Vagina (tissue), 2 donors: Measurements from ENCODE around the gene TRIM51. TPM values are rescaled to one million over a fixed set of nuclear protein-coding genes. Genes with fewer than 3 reads are reported as not detected.
"Not testable (repeated sequence)": the region's sequence is repeated elsewhere in the genome, so short reads cannot be mapped to it uniquely, and the experiment has no call there.

Experiments
- DNase-seq, 2 donors: peaks; one replicate each; pipeline ENCODE4 v3.0.0-alpha.2; 2017; ENCODE audit errors: extremely low spot score in 2 of 2
- H3K27ac ChIP-seq: fragments of 200-600 bp; sonication (generic); one replicate; pipeline ENCODE4 v1.5.1; 2019
- H3K27me3 ChIP-seq: fragments of 200-600 bp; sonication (generic); one replicate; pipeline ENCODE4 v1.5.1; 2019
- H3K36me3 ChIP-seq, 2 donors: fragments of 200-600 bp; sonication (generic); one replicate each; pipeline ENCODE4 v1.5.1; 2017 to 2019
- H3K4me1 ChIP-seq: fragments of 200-600 bp; sonication (generic); one replicate; pipeline ENCODE4 v1.5.1; 2019
- H3K4me3 ChIP-seq, 2 donors: fragments of 200-600 bp; sonication (generic); 1 replicate in 1 of 2; 2 replicates in 1 of 2; pipeline ENCODE4 v1.5.1; 2016 to 2019
- H3K9me3 ChIP-seq: fragments of 200-600 bp; sonication (generic); one replicate; pipeline ENCODE4 v1.5.1; 2019
- CTCF ChIP-seq, 3 experiments: fragments of 450-650 bp in 2 of 3; fragments of 200-600 bp in 1 of 3; sonication (generic) in 1 of 3; IDR thresholded peaks; one replicate each; pipeline ENCODE4 v1.5.1; 2017 to 2019; ENCODE audit warnings: antibody characterized with exemption in 3 of 3, mild to moderate bottlenecking in 2 of 3, moderate library complexity in 2 of 3
- POLR2A ChIP-seq, 2 donors: fragments of 450-650 bp; IDR thresholded peaks; one replicate each; pipeline ENCODE4 v1.6.1; 2017; ENCODE audit warnings: antibody characterized with exemption in 2 of 2, mild to moderate bottlenecking in 2 of 2, moderate library complexity in 2 of 2
- POLR2AphosphoS5 ChIP-seq, 2 donors: sonication (generic); formaldehyde crosslinking; IDR thresholded peaks; one replicate each; pipeline ENCODE4 v1.9.0; 2017; ENCODE audit warnings: antibody characterized with exemption in 2 of 2, mild to moderate bottlenecking in 2 of 2, low read depth in 1 of 2; ENCODE audit not compliant: insufficient read depth in 1 of 2
- intact Hi-C: fragments of 100-400 bp; cut with DNase I; formaldehyde crosslinking; loops from one replicate; pipeline ENCODE4 v1.15.1; 2023
- total RNA-seq: library from RNA; depleted of rRNA; stranded (reverse); fragments of >200 nt; gene quantifications from one replicate; pipeline ENCODE4 v1.2.3, GENCODE V29; 2016

Gene TRIM51
- total RNA-seq, 1 donor from 2014 or later = not detected

DNA sequence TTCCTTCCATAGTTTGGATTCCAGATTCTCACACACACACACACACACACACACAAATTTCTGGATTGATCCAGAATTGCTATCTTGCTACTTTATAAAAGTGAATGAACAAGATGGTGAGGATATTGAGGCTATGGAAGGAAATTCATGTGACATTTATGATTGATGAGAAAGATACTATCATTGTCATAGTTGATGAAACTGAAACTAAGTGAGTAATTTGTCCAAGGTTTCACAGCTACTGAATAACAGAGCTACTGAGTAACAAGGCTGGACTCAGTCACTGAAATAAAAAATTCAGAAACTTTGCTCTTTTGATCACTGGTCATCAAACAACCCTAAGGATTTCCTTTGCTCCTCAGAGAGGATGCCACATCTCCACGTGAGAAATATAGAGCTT is 28.4 kb upstream of the TRIM51 start:
- Histone ChIP-seq H3K4me3 (no peak overlapping the region), H3K4me1 (no peaks in the 10 kb centered on the region), H3K27me3 (no peaks in the 10 kb centered on the region), H3K27ac (no peak overlapping the region), H3K36me3 (no peaks in the 10 kb centered on the region), H3K9me3 (no peaks in the 10 kb centered on the region)
- DNase-seq = no peak
- TF ChIP-seq POLR2A (IDR thresholded peaks at IDR 0.05) (no peak), POLR2AphosphoS5 (IDR thresholded peaks at IDR 0.05; ENCODE audit: insufficient read depth in 1 of 2, low read depth in 1 of 2) (no peak), CTCF (IDR thresholded peaks at IDR 0.05) (no peak)
- intact Hi-C loops = no loop called here

DNA sequence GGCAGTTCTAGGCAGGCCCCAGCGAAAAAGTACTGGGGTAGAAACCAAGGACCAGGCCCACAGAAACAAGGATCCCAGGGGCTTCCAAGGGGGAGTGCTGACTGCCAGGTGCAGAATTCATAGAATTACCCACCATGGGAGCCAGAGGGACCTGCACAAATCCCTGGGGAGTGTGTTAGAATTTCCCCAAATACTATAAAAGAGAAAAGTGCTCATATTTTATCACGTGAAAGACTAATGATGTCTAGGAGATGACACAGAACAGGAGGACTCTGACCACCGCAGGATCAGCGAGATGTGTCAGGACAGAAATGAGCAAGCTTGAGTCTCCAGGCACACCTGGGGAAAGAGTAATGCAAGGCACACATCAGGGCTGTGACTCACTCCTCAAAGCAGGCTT is 15.7 kb upstream of the TRIM51 start:
- DNase-seq, H3K36me3 ChIP-seq, H3K27me3 ChIP-seq, intact Hi-C loops, H3K9me3 ChIP-seq, H3K4me1 ChIP-seq, H3K4me3 ChIP-seq, H3K27ac ChIP-seq: not testable (repeated sequence)

DNA sequence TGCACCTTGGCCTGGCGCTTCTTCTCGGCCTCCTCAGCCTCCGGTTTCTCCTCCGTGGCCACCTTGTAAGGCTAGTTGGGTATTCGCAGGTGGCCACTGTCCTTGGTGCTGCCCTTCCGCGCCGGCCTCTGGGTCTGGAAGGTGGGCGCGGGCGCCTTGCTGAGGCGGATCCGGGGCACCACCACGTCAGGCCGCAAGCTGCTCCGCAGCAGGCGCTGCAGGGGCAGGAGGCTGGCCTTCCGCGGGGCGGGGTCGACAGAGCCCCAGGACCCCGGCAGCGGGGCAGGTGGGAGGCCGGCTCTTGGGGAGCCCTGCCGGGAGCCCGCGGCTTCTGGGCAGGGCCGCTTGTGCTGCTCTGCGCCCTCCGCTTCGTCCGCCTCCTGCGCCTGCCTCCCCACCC is 10.4 kb upstream of the TRIM51 start:
- H3K27ac ChIP-seq, H3K36me3 ChIP-seq, H3K4me1 ChIP-seq, H3K4me3 ChIP-seq, H3K9me3 ChIP-seq, intact Hi-C loops, DNase-seq, H3K27me3 ChIP-seq: not testable (repeated sequence)

GRCh38 chr11:55873146-55873545 is 10.0 kb upstream of the TRIM51 start:
- H3K4me3 ChIP-seq, H3K27ac ChIP-seq, H3K9me3 ChIP-seq, intact Hi-C loops, H3K27me3 ChIP-seq, H3K4me1 ChIP-seq, DNase-seq, H3K36me3 ChIP-seq: not testable (repeated sequence)

DNA sequence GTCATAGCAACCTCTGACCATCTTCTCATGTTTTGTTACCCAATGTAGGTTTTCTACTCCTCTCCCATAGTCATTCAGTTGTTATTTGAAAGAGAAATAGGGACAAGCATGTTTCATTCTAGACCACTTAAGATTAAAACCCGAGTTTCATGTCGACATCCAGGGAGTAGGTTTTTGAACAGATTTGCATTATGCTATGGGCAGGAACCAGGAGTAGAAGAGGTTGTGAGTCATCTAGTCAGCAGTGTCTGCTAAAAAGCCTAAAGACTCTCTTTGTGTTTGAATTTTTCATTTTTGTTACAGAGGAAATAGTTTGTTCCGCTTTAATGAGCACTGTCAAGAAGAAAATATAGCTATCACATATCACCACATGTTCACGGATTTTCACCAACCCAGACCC is 1.9 kb downstream of the TRIM51 start:
- intact Hi-C loops, H3K4me1 ChIP-seq, H3K9me3 ChIP-seq, H3K27ac ChIP-seq, H3K27me3 ChIP-seq, H3K4me3 ChIP-seq, DNase-seq, H3K36me3 ChIP-seq: not testable (repeated sequence)

GRCh38 chr11:55885481-55885880 is 2.4 kb downstream of the TRIM51 start:
- H3K4me3 ChIP-seq, H3K36me3 ChIP-seq, intact Hi-C loops, H3K4me1 ChIP-seq, H3K9me3 ChIP-seq, DNase-seq, H3K27ac ChIP-seq, H3K27me3 ChIP-seq: not testable (repeated sequence)

- Histone ChIP-seq H3K4me3 (no peak overlapping the region), H3K27me3 (no peaks in the 10 kb centered on the region), H3K36me3 (no peaks in the 10 kb centered on the region), H3K27ac (no peak overlapping the region), H3K4me1 (no peaks in the 10 kb centered on the region), H3K9me3 (no peaks in the 10 kb centered on the region)
- no peak for TF ChIP-seq CTCF (IDR thresholded peaks at IDR 0.05)
- intact Hi-C loops = no loop called here
- DNase-seq = no peak
These were observed 12.1 kb downstream of the TRIM51 start for GRCh38 chr11:55895216-55895615.

DNA sequence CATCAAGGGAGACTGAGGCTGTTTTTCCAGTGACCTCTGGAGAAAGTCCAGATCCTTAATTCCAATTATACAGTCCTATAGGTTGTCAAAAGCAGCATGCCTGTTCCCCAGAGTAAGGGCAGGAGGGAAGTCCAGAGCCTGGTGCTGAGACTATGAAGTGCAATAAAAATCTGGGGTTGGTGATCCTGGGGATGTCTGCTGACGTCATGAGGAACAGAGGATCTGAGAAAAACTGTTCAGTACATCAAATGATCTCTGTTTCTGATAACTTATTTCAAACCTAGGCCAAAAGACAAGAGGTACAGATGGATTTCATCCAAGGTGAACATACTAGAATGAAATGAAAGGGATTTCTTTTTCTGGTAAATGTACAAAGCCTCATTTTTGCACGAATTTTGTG is 19.2 kb downstream of the TRIM51 start:
- no peaks in the 10 kb centered on the region for H3K4me1 ChIP-seq
- no peaks in the 10 kb centered on the region for H3K9me3 ChIP-seq
- H3K4me3 ChIP-seq = no peak overlapping the region
- TF ChIP-seq CTCF (IDR thresholded peaks at IDR 0.05) (no peak), POLR2AphosphoS5 (IDR thresholded peaks at IDR 0.05; ENCODE audit: insufficient read depth in 1 of 2, low read depth in 1 of 2) (no peak), POLR2A (IDR thresholded peaks at IDR 0.05) (no peak)
- intact Hi-C loops = no loop called here
- DNase-seq = no peak
- H3K27ac ChIP-seq = no peak overlapping the region
- H3K27me3 ChIP-seq = no peaks in the 10 kb centered on the region
- no peaks in the 10 kb centered on the region for H3K36me3 ChIP-seq
